H1 (cell line): ENCODE data around the gene ZNF750. TPM values are rescaled to one million over a fixed set of nuclear protein-coding genes. Genes with fewer than 3 reads are reported as not detected.

ENCODE experiments used
- CTCF ChIA-PET: fragments of 300-600 bp; sonication (Branson Sonifier 250); formaldehyde crosslinking; loops from one replicate; lab custom pipeline; 2021; ENCODE audit not compliant: partially characterized antibody; lab: Charles Lee
- POLR2A ChIA-PET: fragments of 300-600 bp; sonication (Branson Sonifier 250); formaldehyde crosslinking; loops from one replicate; lab custom pipeline; 2021; ENCODE audit warnings: inconsistent platforms; ENCODE audit not compliant: partially characterized antibody; lab: Charles Lee
- DNase-seq, 2 experiments: peaks; one replicate each; pipeline versions ENCODE4 v3.0.0 to v3.0.0-alpha.2; 2010 to 2022; ENCODE audit warnings: low spot score in 2 of 2, low read depth in 1 of 2, mixed read lengths in 1 of 2
- FAIRE-seq: peaks from 2 replicates; lab custom pipeline; 2011; peaks lifted over from hg19 to GRCh38; lab: Jason Lieb, UNC
- H2AFZ ChIP-seq: 2 replicates; pipeline ENCODE4 v1.8.1; 2012; ENCODE audit warnings: low read length, inconsistent platforms
- H2AK5ac ChIP-seq: 2 replicates; pipeline ENCODE4 v1.6.1; 2013; ENCODE audit warnings: low read depth, low read length
- H2BK120ac ChIP-seq: replicated peaks from 2 replicates; pipeline ENCODE3; 2013; ENCODE audit warnings: low read depth, low read length, inconsistent platforms
- H2BK12ac ChIP-seq: 2 replicates; pipeline ENCODE4 v1.6.1; 2013; ENCODE audit warnings: low read depth, low read length
- H2BK15ac ChIP-seq: 2 replicates; pipeline ENCODE4 v1.6.1; 2013; ENCODE audit warnings: low read length
- H2BK20ac ChIP-seq: 2 replicates; pipeline ENCODE4 v1.6.1; 2013; ENCODE audit warnings: low read length
- H2BK5ac ChIP-seq: 2 replicates; pipeline ENCODE4 v1.6.1; 2013; ENCODE audit warnings: low read depth, low read length
- H3K14ac ChIP-seq: 2 replicates; pipeline ENCODE4 v1.6.1; 2013; ENCODE audit warnings: inconsistent platforms; ENCODE audit not compliant: insufficient read length
- H3K18ac ChIP-seq: 2 replicates; pipeline ENCODE4 v1.6.1; 2013; ENCODE audit warnings: low read length; ENCODE audit errors: extremely low read depth
- H3K23ac ChIP-seq: 2 replicates; pipeline ENCODE4 v1.6.1; 2013; ENCODE audit warnings: inconsistent platforms; ENCODE audit not compliant: insufficient read length
- H3K23me2 ChIP-seq: 2 replicates; pipeline ENCODE4 v1.6.1; 2013; ENCODE audit warnings: low read depth, low read length
- H3K27ac ChIP-seq: 2 replicates; pipeline ENCODE4 v1.6.1; 2011; ENCODE audit warnings: low read depth, low read length, inconsistent platforms
- H3K27me3 ChIP-seq, 4 experiments: replicated peaks in 1 of 4; 1 replicate in 1 of 4; 2 replicates in 3 of 4; pipeline versions ENCODE4 v1.6.1 to v1.8.1; 2011 to 2013; ENCODE audit warnings: low read length in 3 of 4, mild to moderate bottlenecking in 3 of 4, inconsistent platforms in 2 of 4, mixed read lengths in 2 of 4, moderate library complexity in 1 of 4; ENCODE audit not compliant: control insufficient read depth in 3 of 4, insufficient read depth in 3 of 4; ENCODE audit errors: extremely low read depth in 1 of 4
- H3K36me3 ChIP-seq, 4 experiments: 2 replicates each; pipeline versions ENCODE4 v1.6.1 to v1.8.1; 2011 to 2013; ENCODE audit warnings: mild to moderate bottlenecking in 4 of 4, low read length in 3 of 4, moderate library complexity in 2 of 4, control low read depth in 1 of 4, inconsistent platforms in 1 of 4; ENCODE audit not compliant: insufficient read depth in 4 of 4, control insufficient read depth in 2 of 4
- H3K4ac ChIP-seq: replicated peaks from 2 replicates; pipeline ENCODE3; 2013; ENCODE audit warnings: low read length, low read depth, mixed read lengths, inconsistent platforms; ENCODE audit not compliant: insufficient read length
- H3K4me1 ChIP-seq, 4 experiments: replicated peaks in 1 of 4; 1 replicate in 1 of 4; 2 replicates in 3 of 4; pipeline versions ENCODE4 v1.6.1 to v1.8.1; 2011 to 2013; ENCODE audit warnings: low read length in 3 of 4, inconsistent platforms in 2 of 4, mixed read lengths in 1 of 4; ENCODE audit not compliant: insufficient read depth in 4 of 4, control insufficient read depth in 3 of 4
- H3K4me2 ChIP-seq, 2 experiments: 2 replicates each; pipeline versions ENCODE4 v1.6.1 to v1.8.1; 2011 to 2013; ENCODE audit warnings: low read depth in 2 of 2, low read length in 2 of 2, control low read depth in 1 of 2, inconsistent platforms in 1 of 2, mild to moderate bottlenecking in 1 of 2; ENCODE audit not compliant: insufficient read depth in 1 of 2
- H3K4me3 ChIP-seq, 4 experiments: fragments of 200-600, 300-600 bp in 1 of 4; sonication (generic), shearing (Covaris generic), sonication (Bioruptor Twin) in 1 of 4; 2 replicates each; pipeline versions ENCODE4 v1.5.1 to v1.8.1; 2011 to 2016; ENCODE audit warnings: low read length in 4 of 4, low read depth in 3 of 4, control low read depth in 2 of 4, inconsistent platforms in 2 of 4, mild to moderate bottlenecking in 2 of 4, mixed read lengths in 1 of 4, moderate library complexity in 1 of 4; ENCODE audit not compliant: insufficient read depth in 2 of 4; ENCODE audit errors: extremely low read depth in 1 of 4
- H3K56ac ChIP-seq: replicated peaks from 2 replicates; pipeline ENCODE3; 2013; ENCODE audit warnings: low read depth, mild to moderate bottlenecking, mixed read lengths, low read length, inconsistent platforms; ENCODE audit not compliant: insufficient read length
- H3K79me1 ChIP-seq: 2 replicates; pipeline ENCODE4 v1.6.1; 2013; ENCODE audit warnings: low read depth, low read length, control low read depth
- H3K79me2 ChIP-seq, 2 experiments: 2 replicates each; pipeline versions ENCODE4 v1.6.1 to v1.8.1; 2012 to 2013; ENCODE audit warnings: low read length in 2 of 2, mild to moderate bottlenecking in 2 of 2, inconsistent platforms in 1 of 2; ENCODE audit not compliant: insufficient read depth in 2 of 2, control insufficient read depth in 1 of 2
- H3K9ac ChIP-seq, 4 experiments: replicated peaks in 1 of 4; 1 replicate in 1 of 4; 2 replicates in 3 of 4; pipeline versions ENCODE4 v1.6.1 to v1.8.1; 2011 to 2013; ENCODE audit warnings: low read depth in 3 of 4, low read length in 3 of 4, control low read depth in 2 of 4, mild to moderate bottlenecking in 2 of 4, moderate library complexity in 2 of 4, inconsistent platforms in 1 of 4; ENCODE audit errors: extremely low read depth in 1 of 4
- H3K9me3 ChIP-seq, 2 experiments: 2 replicates each; pipeline versions ENCODE4 v1.6.1 to v1.8.1; 2012 to 2013; ENCODE audit warnings: mild to moderate bottlenecking in 2 of 2, moderate library complexity in 2 of 2, control low read depth in 1 of 2, inconsistent platforms in 1 of 2, low read depth in 1 of 2, low read length in 1 of 2, mixed read lengths in 1 of 2; ENCODE audit not compliant: insufficient read depth in 2 of 2
- H4K20me1 ChIP-seq, 2 experiments: replicated peaks in 1 of 2; 2 replicates each; pipeline versions ENCODE3 to v1.8.1; 2011 to 2013; ENCODE audit warnings: inconsistent platforms in 2 of 2, low read length in 2 of 2, mild to moderate bottlenecking in 1 of 2; ENCODE audit not compliant: insufficient read depth in 2 of 2, control insufficient read depth in 1 of 2
- H4K5ac ChIP-seq: 2 replicates; pipeline ENCODE4 v1.6.1; 2013; ENCODE audit warnings: low read length, low read depth, mixed read lengths, inconsistent platforms; ENCODE audit not compliant: insufficient read length
- H4K8ac ChIP-seq: 2 replicates; pipeline ENCODE4 v1.8.0; 2013; ENCODE audit warnings: mild to moderate bottlenecking, moderate library complexity, low read length, inconsistent platforms; ENCODE audit not compliant: insufficient read depth; ENCODE audit errors: extremely low read depth
- H4K91ac ChIP-seq: replicated peaks from 2 replicates; pipeline ENCODE3; 2013; ENCODE audit warnings: low read length, mixed read lengths, inconsistent platforms; ENCODE audit not compliant: insufficient read length
- TAF1 ChIP-seq: IDR thresholded peaks from 2 replicates; pipeline ENCODE4 v1.6.1; 2011; ENCODE audit warnings: mild to moderate bottlenecking, low read depth, low read length
- WGBS, 2 experiments: shearing (Covaris generic) in 1 of 2; methylation state at CpG; one replicate each; pipeline versions ENCODE4 v1.1.6 to v1.1.7; 2013 to 2015; ENCODE audit warnings: low lambda C conversion rate in 2 of 2, mixed read lengths in 2 of 2, inconsistent platforms in 1 of 2, low coverage in 1 of 2, missing lambda C conversion rate in 1 of 2; ENCODE audit not compliant: insufficient replicate concordance in 2 of 2, insufficient coverage in 1 of 2, insufficient read length in 1 of 2; ENCODE audit errors: extremely low coverage in 1 of 2, missing lambda C conversion rate in 1 of 2; 5-methylcytosine and 5-hydroxymethylcytosine counted together
- polyA plus RNA-seq, 7 experiments: library from polyadenylated mRNA; depleted of rRNA in 3 of 7; stranded (reverse) in 5 of 7; unstranded in 2 of 7; fragments of >200 nt in 5 of 7; fragments of 200-250 nt in 2 of 7; gene quantifications; 1 replicate in 5 of 7; 2 replicates in 1 of 7; 4 replicates in 1 of 7; pipeline versions ENCODE4 v1.2.1 to v1.2.3, GENCODE V29; 2011 to 2013; ENCODE audit warnings: missing spikeins in 2 of 7, mixed read lengths in 2 of 7
- total RNA-seq: library from RNA; stranded (reverse); fragmentation: NEBNext Ultra II Directional; extraction: Animal tissue kit (Norgen Biotek cat#: 25700); gene quantifications from 2 replicates; pipeline ENCODE4 v1.2.1, GENCODE V29; 2021

Gene ZNF750
- total and polyA plus RNA-seq, 2 of the 8 experiments (the other 6 are each of a cell fraction or from before 2014, with no cell fraction given): not detected

DNA sequence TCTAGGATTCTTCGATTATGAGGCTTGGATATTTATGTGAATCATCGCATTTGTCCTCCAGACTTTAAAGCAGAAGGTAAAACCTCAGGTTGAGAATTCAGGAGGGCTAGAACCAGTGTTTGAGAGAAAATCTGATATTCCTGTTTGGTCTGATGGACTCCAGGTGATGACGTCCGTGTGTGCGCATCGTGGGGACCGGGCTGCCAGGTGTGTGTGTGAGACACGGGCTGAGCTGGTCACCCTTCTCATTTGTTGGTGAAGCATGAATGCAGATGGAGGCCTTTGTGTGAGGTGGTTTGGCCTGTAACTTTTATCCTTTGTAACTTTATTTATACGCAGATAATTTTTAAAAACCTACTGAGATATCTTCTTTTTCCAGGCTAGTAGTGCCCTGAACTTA, 42.8 kb downstream of the ZNF750 start:
- H3K23me2 ChIP-seq: no peaks in the 10 kb centered on the region; the same call in 1 of the 2 replicates
- H3K14ac ChIP-seq: no peak overlapping the region
- H2BK15ac ChIP-seq: no peak overlapping the region
- H3K18ac ChIP-seq: no peak overlapping the region
- CTCF ChIA-PET: no interaction called here
- no peak overlapping the region for H3K27ac ChIP-seq
- no peak overlapping the region for H2BK120ac ChIP-seq
- no peak overlapping the region for H3K4me3 ChIP-seq
- peaks cover 3 to 6% of the 10 kb centered on the region in 2 experiments for H4K20me1 ChIP-seq
- FAIRE-seq (no peak), DNase-seq (no peak)
- no peak overlapping the region for H2AFZ ChIP-seq
- 93% methylated on average over 9 of the region's 9 CpGs; no CpG with 5 or more reads in 1 of the 2 experiments for WGBS, 2 experiments
- no peak overlapping the region for H3K23ac ChIP-seq
- H3K4me1 ChIP-seq: no peaks in the 10 kb centered on the region
- H3K79me1 ChIP-seq: peaks cover 15% of the 10 kb centered on the region; the same call in 1 of the 2 replicates
- H3K4me2 ChIP-seq: no peak overlapping the region
- H2BK20ac ChIP-seq: no peak overlapping the region
- POLR2A ChIA-PET: no interaction called here
- no peak overlapping the region for H3K4ac ChIP-seq
- no peak overlapping the region for H2BK12ac ChIP-seq
- peaks cover 0 to 40% of the 10 kb centered on the region in 2 experiments; a peak in 2 of 4 replicates for H3K79me2 ChIP-seq
- H4K5ac ChIP-seq: no peak overlapping the region
- no peak overlapping the region for H2BK5ac ChIP-seq
- no peak overlapping the region for H3K56ac ChIP-seq
- H2AK5ac ChIP-seq: no peak overlapping the region
- H3K36me3 ChIP-seq: peaks cover 2 to 36% (median 24%) of the 10 kb centered on the region in 4 experiments; a peak in 6 of 8 replicates
- H4K91ac ChIP-seq: no peak overlapping the region
- H4K8ac ChIP-seq: no peak overlapping the region
- no peaks in the 10 kb centered on the region for H3K27me3 ChIP-seq
- peaks cover 16 to 19% of the 10 kb centered on the region in 2 experiments for H3K9me3 ChIP-seq
- TF ChIP-seq TAF1: no peak
- no peak overlapping the region for H3K9ac ChIP-seq
